Heart left ventricle (tissue), 13 donors: ENCODE results near the gene MLLT10.

Experiments
- POLR2A ChIP-seq, 2 donors: fragments of 450-650 bp; IDR thresholded peaks; one replicate each; pipeline ENCODE4 v1.6.1; 2017; ENCODE audit warnings: antibody characterized with exemption in 2 of 2, mild to moderate bottlenecking in 2 of 2, moderate library complexity in 2 of 2
- TF ChIP-seq, protein P1 (sequence below), 12 donors: fragments of 200-600 bp; sonication (generic) in 4 of 12; IDR thresholded peaks; one replicate each; pipeline versions ENCODE4 v1.5.0 to v1.8.0; 2018 to 2022; ENCODE audit warnings: antibody characterized with exemption in 12 of 12, mild to moderate bottlenecking in 5 of 12
- donor health status: ischemic (EF 13 %, LVEDD 7.1; RV severe dilation, severe dysfunction).
- donor health status: DM: no; HTN: yes; CAD: no.
- donor health status: DM: no; HTN: no; CAD: no.
- donor health status: ischemic (EF 25% LVEDD 6.9; RV normal size, moderate dysfunction).
- donor health status: ischemic (EF 25% LVEDD 5.7; RV mildly dilated, moderate dysfunction).
- donor health status: ischemic (EF 35%, LVEDD 5.7; RV mildly dilated, moderate dysfunction).
- donor health status: nonischemic (EF 11% LVEDD 7.7; RV severe dilation, severe dysfunction).
- donor health status: DM: yes; HTN: yes; CAD: no.
- donor health status: PGD.
- donor health status: ischemic (EF 29% LVEDD 5.4; RV normal size, mild dysfunction).
- donor health status: nonischemic (EF 23%, LVEDD 6.1; RV moderate dilation, normal function).

DNA sequence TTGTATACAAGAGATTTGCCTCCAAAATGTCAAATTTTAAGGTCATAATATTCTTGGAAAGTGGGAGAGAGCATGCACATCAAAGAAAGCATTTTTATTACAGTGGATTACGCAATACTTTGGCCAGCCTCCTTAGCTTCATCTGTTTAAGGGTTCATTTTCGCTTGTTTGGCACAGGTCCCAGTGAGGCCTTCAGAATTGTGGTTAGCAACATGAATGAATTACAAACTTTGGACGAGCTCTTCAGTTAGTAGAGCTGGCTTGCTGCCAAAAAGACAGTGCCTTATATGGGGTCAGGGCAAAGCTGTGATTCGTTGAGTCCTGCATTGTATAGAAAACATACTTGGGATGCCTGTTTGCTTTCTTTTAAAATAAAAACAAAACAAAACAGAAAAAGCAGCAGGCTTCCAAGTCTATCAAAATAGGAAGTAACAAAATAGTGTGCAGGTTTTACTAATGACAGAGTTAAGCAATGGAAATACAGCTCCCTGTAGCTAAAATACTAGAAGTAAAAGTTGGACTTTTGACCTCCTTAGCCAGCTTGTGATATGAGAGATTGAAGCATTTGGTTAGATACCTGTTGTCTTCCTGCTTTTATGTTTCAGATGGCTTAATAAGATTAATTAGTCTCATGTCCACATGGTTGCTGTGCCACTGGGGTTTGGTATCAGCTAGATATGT is 190.8 kb downstream of the MLLT10 start:
- no peak for TF ChIP-seq POLR2A (IDR thresholded peaks at IDR 0.05)
- TF ChIP-seq, protein P1, sequence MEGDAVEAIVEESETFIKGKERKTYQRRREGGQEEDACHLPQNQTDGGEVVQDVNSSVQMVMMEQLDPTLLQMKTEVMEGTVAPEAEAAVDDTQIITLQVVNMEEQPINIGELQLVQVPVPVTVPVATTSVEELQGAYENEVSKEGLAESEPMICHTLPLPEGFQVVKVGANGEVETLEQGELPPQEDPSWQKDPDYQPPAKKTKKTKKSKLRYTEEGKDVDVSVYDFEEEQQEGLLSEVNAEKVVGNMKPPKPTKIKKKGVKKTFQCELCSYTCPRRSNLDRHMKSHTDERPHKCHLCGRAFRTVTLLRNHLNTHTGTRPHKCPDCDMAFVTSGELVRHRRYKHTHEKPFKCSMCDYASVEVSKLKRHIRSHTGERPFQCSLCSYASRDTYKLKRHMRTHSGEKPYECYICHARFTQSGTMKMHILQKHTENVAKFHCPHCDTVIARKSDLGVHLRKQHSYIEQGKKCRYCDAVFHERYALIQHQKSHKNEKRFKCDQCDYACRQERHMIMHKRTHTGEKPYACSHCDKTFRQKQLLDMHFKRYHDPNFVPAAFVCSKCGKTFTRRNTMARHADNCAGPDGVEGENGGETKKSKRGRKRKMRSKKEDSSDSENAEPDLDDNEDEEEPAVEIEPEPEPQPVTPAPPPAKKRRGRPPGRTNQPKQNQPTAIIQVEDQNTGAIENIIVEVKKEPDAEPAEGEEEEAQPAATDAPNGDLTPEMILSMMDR (IDR thresholded peaks at IDR 0.05), result no peak
